ENCODE results near the gene CADM2. TPM values are rescaled to one million over a fixed set of nuclear protein-coding genes. Genes with fewer than 3 reads are reported as not detected.

CADM2 gene
- total and polyA plus RNA-seq, 2 donors (not counting 3 experiments of a cell fraction or from before 2014, with no cell fraction given): not detected

- Histone ChIP-seq H3K27ac (ENCODE audit: insufficient read depth, low read depth, low read length) (no peak overlapping the region), H3K27me3 (ENCODE audit: control insufficient read depth in 2 of 2, insufficient read depth in 2 of 2, low read length in 2 of 2) (no peaks in the 10 kb centered on the region), H3K79me2 (ENCODE audit: control insufficient read depth, insufficient read depth, low read length) (no peaks in the 10 kb centered on the region), H3K9me3 (replicated peaks; ENCODE audit: control insufficient read depth, insufficient read depth, low read length) (no peaks in the 10 kb centered on the region), H3K4me1 (ENCODE audit: control insufficient read depth, extremely low read depth, insufficient read depth, low read length) (no peaks in the 10 kb centered on the region), H4K20me1 (replicated peaks; ENCODE audit: control insufficient read depth, extremely low read depth, insufficient read depth, low read length) (no peaks in the 10 kb centered on the region), H3K36me3 (ENCODE audit: control insufficient read depth in 2 of 2, extremely low read depth in 1 of 2, insufficient read depth in 2 of 2, low read length in 2 of 2) (no peaks in the 10 kb centered on the region), H2AFZ (ENCODE audit: low read depth, low read length) (no peak overlapping the region), H3K4me2 (ENCODE audit: insufficient read depth, low read length) (no peak overlapping the region), H3K9ac (replicated peaks; ENCODE audit: extremely low read depth, insufficient read depth, low read length) (no peak overlapping the region), H3K9me1 (replicated peaks; ENCODE audit: control insufficient read depth, extremely low read depth, insufficient read depth, low read length) (no peaks in the 10 kb centered on the region), H3K4me3 (replicated peaks in 1 of 3; ENCODE audit: insufficient read depth in 1 of 3, low read depth in 1 of 3, low read length in 3 of 3) (no peak overlapping the region)
- TF ChIP-seq FOS (IDR thresholded peaks at IDR 0.05; ENCODE audit: borderline replicate concordance, insufficient read depth, low read length): no peak
- TF ChIP-seq EZH2 (IDR thresholded peaks at IDR 0.05; ENCODE audit: borderline replicate concordance, low read depth, low read length, severe bottlenecking): no peak
- TF ChIP-seq POLR2A (IDR thresholded peaks at IDR 0.05; ENCODE audit: low read depth, low read length): no peak
- no peak for TF ChIP-seq POLR2AphosphoS5 (IDR thresholded peaks at IDR 0.05; ENCODE audit: insufficient read depth, low read depth, low read length)
- no peak for TF ChIP-seq JUN (IDR thresholded peaks at IDR 0.05; ENCODE audit: borderline replicate concordance, insufficient read depth, insufficient read length, low read depth)
- TF ChIP-seq, protein P1, sequence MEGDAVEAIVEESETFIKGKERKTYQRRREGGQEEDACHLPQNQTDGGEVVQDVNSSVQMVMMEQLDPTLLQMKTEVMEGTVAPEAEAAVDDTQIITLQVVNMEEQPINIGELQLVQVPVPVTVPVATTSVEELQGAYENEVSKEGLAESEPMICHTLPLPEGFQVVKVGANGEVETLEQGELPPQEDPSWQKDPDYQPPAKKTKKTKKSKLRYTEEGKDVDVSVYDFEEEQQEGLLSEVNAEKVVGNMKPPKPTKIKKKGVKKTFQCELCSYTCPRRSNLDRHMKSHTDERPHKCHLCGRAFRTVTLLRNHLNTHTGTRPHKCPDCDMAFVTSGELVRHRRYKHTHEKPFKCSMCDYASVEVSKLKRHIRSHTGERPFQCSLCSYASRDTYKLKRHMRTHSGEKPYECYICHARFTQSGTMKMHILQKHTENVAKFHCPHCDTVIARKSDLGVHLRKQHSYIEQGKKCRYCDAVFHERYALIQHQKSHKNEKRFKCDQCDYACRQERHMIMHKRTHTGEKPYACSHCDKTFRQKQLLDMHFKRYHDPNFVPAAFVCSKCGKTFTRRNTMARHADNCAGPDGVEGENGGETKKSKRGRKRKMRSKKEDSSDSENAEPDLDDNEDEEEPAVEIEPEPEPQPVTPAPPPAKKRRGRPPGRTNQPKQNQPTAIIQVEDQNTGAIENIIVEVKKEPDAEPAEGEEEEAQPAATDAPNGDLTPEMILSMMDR (IDR thresholded peaks at IDR 0.05; ENCODE audit: extremely low read depth in 1 of 2, insufficient read depth in 1 of 2, low read depth in 1 of 2, low read length in 2 of 2): no peak
- TF ChIP-seq GATA2 (IDR thresholded peaks at IDR 0.05; ENCODE audit: insufficient read depth, insufficient read length, low read depth, low read length): no peak
- TF ChIP-seq, protein P2, sequence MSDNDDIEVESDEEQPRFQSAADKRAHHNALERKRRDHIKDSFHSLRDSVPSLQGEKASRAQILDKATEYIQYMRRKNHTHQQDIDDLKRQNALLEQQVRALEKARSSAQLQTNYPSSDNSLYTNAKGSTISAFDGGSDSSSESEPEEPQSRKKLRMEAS (IDR thresholded peaks at IDR 0.05; ENCODE audit: insufficient read depth, insufficient read length): no peak
- no peak for TF ChIP-seq MYC (IDR thresholded peaks at IDR 0.05; ENCODE audit: low read depth, low read length)
- POLR2A ChIA-PET: no interaction called here
- FAIRE-seq (no peak), DNase-seq (ENCODE audit: low read depth, low spot score) (no peak)
- dilution Hi-C loops (cut with MboI; ENCODE audit: extremely low pct_ligation_motif_present, low sequenced_read_pairs) (no loop called here), intact Hi-C loops (cut with micrococcal nuclease) (no loop called here)
- BruUV-seq (replicated peaks): no TSS peak
- CTCF ChIA-PET: no interaction called here
Observed at GRCh38 chr3:85867072-85867471, 908.3 kb downstream of the CADM2 start.
